ENCODE results near the gene XRCC4. TPM values are rescaled to one million over a fixed set of nuclear protein-coding genes. Genes with fewer than 3 reads are reported as not detected.
"Not testable (repeated sequence)": the region's sequence is repeated elsewhere in the genome, so short reads cannot be mapped to it uniquely, and the experiment has no call there.

XRCC4 gene
- polyA plus RNA-seq (ENCODE audit: insufficient read depth in 1 of 5, insufficient read length in 5 of 5, low replicate concordance in 1 of 5) = 10 to 100 TPM in 2 of 5 donors, 1 to 10 TPM in 3; 6.3 to 11.3 (median 8.2) TPM
- long read RNA-seq, donor 1, partial matches to known transcripts = 0 of 2 reads
- long read RNA-seq, donor 1, other reads (novel, unspliced or antisense) = 0 of 2 reads
- long read RNA-seq, donor 2, partial matches to known transcripts = 0 of 2 reads
- long read RNA-seq, donor 2, other reads (novel, unspliced or antisense) = 0 of 2 reads
- long read RNA-seq, donor 3, partial matches to known transcripts = 0 of 2 reads
- long read RNA-seq, donor 3, other reads (novel, unspliced or antisense) = 0 of 2 reads
- long read RNA-seq, donor 4, partial matches to known transcripts = 0 of 3 reads
- long read RNA-seq, donor 4, other reads (novel, unspliced or antisense) = 0 of 3 reads
- long read RNA-seq, donor 5, partial matches to known transcripts = 0 of 3 reads
- long read RNA-seq, donor 5, other reads (novel, unspliced or antisense) = 0 of 3 reads
- long read RNA-seq, donor 6, partial matches to known transcripts = 0 of 2 reads
- long read RNA-seq, donor 6, other reads (novel, unspliced or antisense) = 0 of 2 reads
- long read RNA-seq, donor 7, partial matches to known transcripts = 0 of 3 reads
- long read RNA-seq, donor 7, other reads (novel, unspliced or antisense) = 0 of 3 reads
- long read RNA-seq, donor 8 = 0 reads

DNA sequence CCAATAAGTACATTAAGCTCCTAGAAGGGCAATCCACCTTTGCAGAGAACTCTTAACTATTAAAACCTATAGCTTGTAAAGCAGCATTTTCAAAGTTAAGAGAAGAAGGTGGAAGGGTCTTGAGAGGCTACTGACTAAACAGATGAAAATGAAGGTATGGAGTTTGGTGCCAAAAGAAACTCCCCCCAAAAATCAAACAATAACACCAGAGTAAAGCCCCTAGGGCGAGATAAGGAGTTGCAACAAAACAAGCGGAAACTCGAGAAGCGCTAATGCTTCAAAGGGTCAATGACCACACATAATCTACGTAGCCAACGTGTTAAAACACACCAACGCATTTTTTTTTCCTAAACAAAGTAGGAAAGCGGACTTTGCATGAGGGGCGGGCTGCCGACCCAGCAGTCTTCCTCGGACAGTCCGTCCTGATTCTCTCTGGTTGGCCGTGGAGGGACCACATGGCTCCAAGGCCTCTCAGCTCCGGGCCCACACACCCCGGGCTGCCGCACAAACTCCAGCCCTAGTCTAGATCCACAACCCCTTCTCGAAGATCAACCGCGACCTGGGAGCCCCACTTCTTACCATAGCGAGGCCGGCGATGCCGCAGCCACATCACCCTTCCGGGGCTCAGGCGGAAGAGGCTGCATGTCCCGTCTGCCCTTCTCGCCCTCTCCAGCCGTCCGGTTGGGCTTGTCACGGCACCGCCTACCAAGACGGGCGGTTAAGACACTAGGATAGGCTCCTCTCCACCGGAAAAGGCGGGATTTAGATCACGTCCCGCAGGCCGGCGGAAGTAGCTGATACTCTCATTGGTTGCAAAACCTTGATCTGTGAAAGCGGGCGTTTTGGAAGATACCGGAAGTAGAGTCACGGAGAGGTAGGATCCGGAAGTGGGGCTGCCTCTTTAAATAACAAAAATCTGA is at the start of gene XRCC4, which contains the start of gene TMEM167A:
TSS of gene XRCC4 (plus strand) at position 806 of the 920 bp plus-strand sequence. CDS start 27,373 bp downstream, outside the sequence.
TSS of gene TMEM167A (minus strand) at position 653 of the 920 bp plus-strand sequence. CDS start at position 582, 71 bp downstream.
- DNase-seq = peak; percentile 95 to 97

DNA sequence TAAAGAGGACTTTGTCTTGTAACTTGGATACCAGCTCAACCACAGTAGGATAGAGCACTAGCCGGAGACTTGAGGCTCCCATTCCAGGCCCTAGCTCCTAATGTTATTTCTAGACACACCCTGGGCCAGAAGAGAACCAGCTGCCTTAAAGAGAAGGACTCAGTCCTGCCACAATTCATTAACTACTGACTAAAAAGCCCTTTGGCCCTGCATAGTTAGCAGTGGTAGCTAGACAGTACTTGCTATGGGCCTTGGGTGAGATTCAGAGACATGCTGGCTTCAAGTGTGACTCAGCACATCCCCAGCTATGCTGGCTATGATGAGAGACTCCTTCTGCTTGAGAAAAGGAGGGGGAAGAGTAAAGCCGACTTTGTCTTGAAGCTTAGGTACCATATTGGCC is 47.4 kb upstream of the XRCC4 start:
- DNase-seq = no peak

DNA sequence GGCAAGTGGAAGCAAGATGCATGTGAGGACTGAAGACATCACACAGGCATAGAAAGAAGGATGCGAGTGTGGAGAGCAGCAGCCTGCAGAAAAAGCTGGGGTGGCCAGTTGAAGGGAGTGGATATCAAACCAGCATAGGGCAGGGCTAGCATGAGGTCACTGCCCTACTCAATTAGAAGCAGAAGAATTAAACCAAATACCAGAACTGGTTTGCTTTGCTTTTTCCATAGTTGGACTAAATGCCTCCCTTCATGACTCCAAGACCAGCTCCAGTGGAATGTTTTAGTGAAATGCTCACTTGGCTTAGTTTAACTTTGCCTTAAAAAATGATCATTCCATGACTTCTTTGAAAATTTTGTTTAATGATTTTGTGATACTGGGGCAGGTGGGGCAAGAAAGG is 46.0 kb upstream of the XRCC4 start:
- no peak for DNase-seq

DNA sequence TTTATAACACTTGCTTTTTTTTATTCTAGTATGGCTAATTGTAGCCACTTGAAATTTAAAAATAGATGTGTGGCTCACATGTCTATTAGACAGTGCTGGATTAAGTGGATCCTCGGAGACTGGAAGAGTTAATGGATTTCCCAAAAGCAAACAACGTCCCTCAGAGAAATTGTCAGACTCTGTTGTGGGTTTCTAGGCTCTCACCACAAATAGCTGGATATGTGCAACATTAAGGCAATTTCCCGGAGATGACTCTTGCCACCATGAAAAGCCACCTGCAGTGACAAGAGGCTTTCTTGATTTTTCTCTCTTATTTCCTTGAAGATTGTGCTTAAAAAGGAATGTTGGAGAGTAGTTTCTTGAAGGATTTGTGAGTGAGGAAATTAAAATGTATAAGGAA is 43.3 kb upstream of the XRCC4 start:
- no peak for DNase-seq

DNA sequence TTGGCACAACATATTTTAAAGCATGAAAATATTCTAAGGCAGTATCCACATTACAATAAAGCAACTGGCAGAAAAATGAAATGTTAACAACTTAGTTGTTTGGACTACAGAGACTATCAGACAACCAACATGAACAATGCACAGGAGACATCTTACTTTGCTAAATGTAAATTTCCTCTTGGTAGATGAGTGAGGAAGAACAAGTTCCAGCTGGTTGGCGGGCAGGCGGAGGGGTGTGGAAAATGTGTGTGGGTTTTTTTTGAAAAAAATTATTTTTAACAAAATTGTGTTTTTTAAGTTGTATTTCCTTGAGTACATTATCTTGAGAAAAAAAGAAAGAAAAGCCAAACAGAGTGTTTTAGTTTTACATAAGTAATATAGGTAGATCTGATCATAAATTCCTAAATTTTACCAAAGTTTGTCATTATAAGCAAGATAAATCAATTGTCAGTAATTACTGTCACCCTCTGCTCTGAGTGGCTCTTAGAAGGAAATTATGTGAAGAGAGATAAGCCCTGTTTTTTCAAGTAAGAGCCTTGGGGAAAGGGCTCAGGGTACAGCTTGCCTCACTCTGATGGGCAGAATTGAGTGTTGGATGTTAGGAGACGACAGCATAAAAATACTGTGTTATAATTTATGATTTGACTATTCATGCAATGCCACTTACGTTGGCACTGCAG is 42.7 kb upstream of the XRCC4 start:
- peak; percentile 34 to 58 for DNase-seq

DNA sequence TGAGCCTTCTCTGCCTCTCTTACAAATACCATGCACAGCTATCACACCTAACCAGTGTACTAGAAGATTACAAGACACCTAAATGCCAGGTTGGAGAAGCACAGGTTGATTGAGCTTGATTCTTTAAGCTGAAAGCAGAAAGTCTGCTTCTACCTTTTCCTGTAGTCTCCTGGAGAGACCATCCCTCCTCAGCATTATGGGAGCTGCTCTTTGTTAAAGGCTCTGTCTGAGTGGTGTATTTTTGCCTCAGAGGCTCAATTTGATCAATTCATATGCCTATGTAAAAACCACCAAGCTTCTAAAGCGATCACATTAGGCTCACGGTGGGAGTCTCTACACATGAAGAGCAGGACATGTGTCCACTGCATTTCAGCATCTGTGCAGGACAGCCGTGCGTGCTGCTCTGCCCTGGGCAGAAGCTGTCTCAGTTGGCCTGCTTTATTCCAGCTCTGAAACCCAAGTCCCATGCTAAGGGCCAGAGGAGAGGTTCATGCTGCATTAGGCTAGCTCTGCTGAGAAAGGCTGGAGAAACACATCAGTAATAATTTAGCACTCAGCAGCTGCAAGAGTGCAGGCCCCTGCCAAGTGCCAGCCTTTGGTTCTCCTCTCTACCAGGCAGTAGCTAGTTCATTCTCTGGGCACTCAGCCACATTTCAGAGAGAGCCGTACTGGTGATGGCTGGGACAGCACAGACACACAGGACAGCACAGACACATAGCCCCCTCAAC is 41.8 kb upstream of the XRCC4 start:
- DNase-seq = peak in 1 of 2 donors; percentile 42

DNA sequence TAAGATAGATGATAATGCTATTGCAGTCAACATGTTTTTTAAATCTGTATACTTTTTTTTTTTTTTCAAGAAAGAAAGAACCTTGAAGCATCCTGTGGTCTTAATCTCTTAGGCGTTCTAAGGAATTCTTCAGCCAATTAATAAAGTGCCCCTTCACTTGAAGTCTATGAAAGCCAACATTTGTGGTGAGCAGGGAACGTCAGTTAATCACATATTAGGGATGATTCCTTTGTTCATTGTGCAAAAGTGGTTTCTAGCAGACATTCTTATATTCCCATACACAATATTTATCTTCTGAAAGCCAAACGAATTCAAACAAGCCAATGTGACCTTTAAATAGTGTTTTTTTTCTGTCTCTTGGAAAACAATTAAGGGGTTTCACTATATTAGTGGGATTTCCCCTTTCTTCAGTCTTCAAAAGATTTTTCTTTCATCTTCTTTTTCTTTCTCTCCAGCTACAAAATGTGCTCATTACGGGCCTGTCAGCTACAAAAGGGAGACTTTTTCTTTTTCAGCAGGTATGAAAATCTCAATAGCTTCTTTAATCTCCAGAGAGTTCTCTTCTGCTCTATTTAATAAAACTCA is 40.3 kb upstream of the XRCC4 start:
- no peak for DNase-seq

DNA sequence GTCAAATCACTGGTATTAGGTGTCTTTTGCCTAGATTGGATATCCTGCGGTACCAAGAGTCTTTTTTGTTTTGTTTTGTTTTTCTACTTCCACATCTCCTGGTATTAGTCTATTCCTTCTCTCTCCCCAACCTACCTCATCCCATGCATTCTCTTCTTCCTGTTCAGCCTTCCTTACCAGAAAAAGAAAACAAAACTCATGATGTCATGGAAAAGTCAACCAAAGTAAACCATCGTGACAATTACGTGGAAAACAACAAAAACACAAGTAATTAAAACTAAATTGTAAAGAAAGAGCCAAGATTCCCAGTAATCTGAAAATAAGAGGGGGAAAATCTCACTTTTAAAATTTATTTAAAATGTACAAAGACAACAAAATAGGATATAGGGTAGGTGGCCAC is 38.4 kb upstream of the XRCC4 start:
- no peak for DNase-seq

DNA sequence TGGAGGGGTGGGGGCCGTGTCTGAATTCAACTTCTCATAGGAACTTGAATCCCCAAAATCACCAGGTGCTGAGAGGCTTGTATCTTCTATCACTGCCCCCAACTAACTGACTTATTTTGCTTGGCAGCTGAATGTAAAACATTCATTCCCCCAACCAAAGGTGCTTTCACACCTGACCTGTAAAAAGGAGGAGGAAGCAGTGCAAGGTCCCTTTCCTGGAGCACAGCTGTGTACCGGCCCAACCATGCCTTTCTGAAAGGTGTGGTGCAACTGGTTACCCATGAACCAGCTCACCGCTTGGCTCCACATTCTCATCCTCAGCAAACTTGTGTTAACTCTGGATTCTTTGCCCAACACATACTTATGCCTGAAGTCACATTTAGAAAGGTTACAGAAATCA is 34.8 kb upstream of the XRCC4 start:
- no peak for DNase-seq

DNA sequence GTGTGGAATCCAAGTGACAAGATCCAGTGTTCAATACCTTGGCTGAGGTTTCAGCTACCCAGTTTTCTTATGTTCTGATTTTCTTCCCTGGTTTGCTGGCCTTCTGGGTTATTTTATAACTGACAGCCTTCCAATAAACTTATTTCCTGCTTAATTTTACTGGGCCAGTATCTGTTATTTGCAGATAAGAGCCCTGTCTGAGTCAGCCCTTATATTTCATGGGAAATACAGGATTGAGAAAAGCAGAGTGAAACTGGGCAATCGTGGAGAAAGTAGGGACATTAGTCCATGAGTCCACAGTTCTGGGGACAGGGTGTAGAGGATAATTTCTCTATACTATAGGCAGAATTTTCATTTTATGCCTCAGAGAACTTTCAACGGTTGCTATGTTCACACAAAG is 32.4 kb upstream of the XRCC4 start:
- DNase-seq = no peak

DNA sequence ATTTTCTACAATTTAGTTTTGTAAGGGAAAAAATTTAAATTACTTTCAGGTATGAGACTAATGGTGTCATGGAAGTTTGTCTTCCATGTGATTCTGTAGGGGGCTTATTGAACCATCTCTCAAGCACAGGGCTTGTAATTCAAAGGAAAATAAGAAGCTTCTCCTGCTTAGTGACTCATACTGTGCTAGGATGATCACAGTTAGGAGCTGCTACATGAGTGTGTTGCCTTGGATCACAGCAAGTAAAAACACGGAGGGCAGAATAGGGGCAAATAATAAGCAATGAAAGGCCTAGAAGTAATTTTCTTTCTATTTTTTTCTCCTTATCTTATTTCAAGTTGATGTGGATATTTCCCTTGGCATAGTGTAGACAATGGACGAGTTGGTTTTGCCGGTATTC is 29.1 kb upstream of the XRCC4 start:
- DNase-seq = no peak

DNA sequence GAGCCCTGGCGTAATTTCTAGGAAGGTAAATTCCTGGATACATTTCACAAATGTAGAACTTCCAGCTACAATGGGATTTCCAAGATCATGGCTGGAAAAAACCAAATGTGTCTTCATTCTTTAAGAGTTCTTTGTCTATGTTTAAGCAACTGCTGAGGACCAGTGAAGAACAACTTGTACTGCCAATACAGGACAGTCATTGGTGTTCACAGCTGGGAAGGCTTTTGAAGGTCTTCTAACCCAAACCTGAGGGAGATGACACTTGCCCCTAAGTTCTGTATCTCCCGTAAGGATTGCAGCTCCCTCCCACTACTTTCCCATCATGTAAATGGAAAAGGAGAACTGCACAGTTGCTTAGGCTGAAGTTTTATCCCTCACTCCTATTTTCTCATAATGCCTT is 28.5 kb upstream of the XRCC4 start:
- DNase-seq = no peak

DNA sequence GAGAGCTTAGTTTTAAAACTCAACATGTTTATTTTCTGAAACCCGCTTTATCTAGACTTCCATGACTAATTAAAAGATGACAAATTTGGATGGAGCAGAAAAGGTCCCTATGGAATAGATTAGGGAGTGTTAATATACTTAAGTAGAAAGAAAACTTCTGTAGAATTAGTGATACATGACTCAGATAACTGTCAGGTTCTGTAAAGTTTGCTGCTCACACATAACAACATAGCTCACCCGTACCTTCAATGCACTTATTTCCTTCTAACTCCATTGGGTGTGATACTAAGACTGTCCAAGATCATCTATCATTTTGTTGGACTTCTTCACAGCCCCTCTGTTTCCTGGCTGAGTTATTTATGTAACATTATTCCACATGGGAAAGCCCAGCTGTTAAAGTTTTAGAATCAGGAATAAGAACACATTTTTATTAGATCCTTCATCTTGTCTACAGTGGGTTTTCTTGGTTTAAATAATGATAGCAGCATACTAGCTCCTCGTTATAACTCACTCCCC is 27.9 kb upstream of the XRCC4 start:
- DNase-seq = no peak

DNA sequence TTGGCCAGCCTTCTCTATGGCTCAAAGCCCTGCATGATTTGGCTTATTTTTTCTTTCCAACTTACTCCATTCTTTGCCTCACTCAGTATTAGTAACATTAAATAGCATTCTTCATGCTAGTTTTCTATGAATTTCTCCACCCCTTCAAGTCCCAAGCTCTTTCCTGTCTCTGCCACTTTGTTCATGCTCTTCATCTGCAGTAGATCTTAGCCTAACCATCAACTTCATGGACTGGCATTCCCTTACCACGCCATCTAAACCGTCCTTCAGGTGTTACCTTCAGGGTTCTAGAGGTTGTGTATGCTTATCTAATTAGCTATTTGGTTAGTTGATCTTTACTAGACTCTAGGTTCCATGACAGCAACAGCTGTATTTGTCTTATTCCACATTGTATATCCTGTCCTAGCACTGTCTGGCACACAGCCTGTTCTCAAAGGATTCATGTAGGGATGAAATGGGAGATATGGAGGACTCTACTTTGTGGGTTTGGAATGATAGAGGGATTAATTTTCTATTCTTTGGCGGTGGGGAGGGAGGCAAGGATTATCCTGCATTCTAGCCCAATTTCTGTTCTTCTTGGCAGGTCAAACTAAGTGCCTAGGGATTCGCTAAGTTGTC is 26.5 kb upstream of the XRCC4 start:
- no peak for DNase-seq

DNA sequence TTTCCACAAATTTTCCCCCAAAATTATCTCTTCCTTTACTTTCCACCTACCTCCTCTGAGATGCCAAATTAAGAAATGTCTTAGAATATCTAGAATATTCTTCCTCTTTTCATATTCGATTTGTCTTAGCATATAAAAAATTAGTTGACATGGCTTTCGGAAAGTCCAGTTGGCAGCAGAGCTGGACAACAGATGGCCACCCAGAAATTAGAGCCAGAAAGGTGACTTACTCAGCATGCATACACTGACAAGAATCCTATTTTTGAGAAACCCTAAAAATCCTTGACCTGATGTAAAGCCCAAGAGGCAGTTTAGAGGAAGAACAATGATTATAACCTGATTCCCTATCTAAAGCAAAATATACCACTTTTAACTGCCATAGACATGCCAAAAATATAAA is 22.2 kb upstream of the XRCC4 start:
- no peak for DNase-seq

DNA sequence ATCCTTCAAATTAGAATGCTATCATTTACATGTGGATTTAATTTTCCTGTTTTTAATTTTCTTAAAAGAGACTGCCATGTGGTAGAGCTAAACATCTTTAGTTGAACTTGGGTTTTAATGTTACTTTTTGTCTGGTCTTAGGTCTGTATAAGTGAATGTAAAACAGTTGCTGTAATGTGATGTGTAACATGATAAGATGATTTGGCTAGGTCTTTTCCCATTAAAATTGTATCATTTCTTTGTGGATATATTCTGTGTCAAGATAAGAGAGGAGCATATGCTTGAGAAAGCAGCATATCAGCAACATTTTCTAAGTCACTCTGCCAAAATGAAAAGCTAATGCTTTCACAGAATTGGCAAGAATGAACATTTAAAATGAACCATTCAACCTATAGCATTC is 18.6 kb upstream of the XRCC4 start:
- DNase-seq = peak; percentile 65 to 74

DNA sequence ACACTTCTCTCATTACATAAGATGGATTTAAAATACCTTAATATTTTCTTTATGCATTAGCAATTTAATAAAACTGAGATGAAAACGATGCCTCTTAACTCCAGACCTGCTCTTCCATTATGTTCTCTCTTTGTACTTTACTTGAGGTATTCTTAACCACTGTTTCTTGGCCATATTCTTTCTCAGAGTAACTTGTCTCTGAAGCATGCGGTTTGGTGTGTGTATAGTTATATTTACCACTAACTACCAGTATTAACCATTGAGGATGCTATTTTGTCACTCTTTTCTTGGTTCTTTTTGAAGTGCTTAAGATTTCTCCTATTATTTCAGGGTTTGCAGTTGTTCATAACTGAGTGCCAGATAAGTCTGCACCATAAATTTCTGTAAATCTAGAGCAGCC is 18.0 kb upstream of the XRCC4 start:
- DNase-seq = no peak

DNA sequence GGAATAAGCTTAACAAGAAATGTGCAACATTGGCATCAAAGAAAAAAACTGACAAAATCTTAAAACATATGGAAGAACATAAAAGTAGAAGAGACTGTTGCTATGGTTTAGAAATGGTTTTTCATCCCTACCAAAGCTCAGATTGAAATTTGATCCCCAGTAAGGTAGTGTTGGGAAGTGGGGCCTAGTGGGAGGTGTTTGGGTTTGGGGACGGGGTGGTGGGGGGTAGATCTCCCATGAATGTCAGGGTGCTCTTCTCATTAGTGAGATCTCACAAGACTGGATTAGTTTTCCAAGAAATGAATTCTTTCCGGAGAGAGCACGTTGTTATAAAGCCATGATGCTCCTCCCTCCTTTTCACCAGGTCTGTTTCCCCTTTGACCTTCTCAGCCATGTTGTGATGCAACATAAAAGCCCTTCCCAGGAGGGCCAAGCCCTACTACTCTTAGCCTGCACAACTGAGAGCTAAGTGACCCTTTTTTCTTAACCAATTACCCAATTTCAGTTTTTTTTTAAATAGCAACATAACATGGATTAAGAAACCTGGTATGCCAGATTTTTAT is 10.7 kb upstream of the XRCC4 start:
- DNase-seq = no peak

DNA sequence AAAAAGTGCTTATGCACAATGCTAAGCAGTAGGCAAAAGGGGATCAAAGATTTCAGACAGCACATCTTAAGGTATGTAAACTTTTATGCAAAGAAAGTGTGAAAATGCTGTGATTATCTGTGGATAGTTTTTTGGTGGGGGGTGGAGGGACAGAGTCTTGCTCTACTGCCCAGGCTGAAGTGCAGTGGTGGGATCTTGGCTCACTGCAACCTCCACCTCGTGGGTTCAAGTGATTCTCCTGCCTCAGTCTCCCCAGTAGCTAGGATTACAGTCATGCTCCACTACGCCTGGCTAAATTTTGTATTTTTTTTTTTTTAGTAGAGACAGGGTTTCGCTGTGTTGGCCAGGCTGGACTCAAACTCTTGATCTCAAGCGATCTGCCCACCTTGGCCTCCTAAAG is 10.0 kb upstream of the XRCC4 start:
- DNase-seq = not testable (repeated sequence)

Data from right lung (tissue), 10 donors.